ENCODE results near the gene SBNO1.

- TF ChIP-seq CTCF (IDR thresholded peaks at IDR 0.05; ENCODE audit: extremely low read depth in 1 of 2, insufficient read depth in 1 of 2, low read depth in 1 of 2, low read length in 2 of 2): no peak
- no peak for TF ChIP-seq JUN (IDR thresholded peaks at IDR 0.05; ENCODE audit: borderline replicate concordance, insufficient read depth, insufficient read length, low read depth)
- TF ChIP-seq POLR2AphosphoS5 (IDR thresholded peaks at IDR 0.05; ENCODE audit: insufficient read depth, low read depth, low read length): no peak
- no peak for TF ChIP-seq EZH2 (IDR thresholded peaks at IDR 0.05; ENCODE audit: borderline replicate concordance, low read depth, low read length, severe bottlenecking)
- no peak for TF ChIP-seq POLR2A (IDR thresholded peaks at IDR 0.05; ENCODE audit: low read depth, low read length)
- TF ChIP-seq, protein P1, sequence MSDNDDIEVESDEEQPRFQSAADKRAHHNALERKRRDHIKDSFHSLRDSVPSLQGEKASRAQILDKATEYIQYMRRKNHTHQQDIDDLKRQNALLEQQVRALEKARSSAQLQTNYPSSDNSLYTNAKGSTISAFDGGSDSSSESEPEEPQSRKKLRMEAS (IDR thresholded peaks at IDR 0.05; ENCODE audit: insufficient read depth, insufficient read length): no peak
- TF ChIP-seq GATA2 (IDR thresholded peaks at IDR 0.05; ENCODE audit: insufficient read depth, insufficient read length, low read depth, low read length): no peak
Observed at GRCh38 chr12:123387508-123388176, 23.0 kb upstream of the SBNO1 start.
